Activated CD8-positive, alpha-beta T cell treated with anti-CD3 and anti-CD28 coated beads for 36 hours (primary cell): Measurements from ENCODE around the gene NFIL3. TPM values are rescaled to one million over a fixed set of nuclear protein-coding genes. Genes with fewer than 3 reads are reported as not detected.

Source experiments
- ATAC-seq: fragments of 200-7000 bp; cut with Tn5 transposase; one replicate; pipeline ENCODE4 v1.10.0; 2021; ENCODE audit warnings: mild to moderate bottlenecking, moderate library complexity
- CTCF ChIA-PET: fragments of 350-600 bp; sonication (Branson Sonifier 250); formaldehyde crosslinking; loops from one replicate; lab custom pipeline; 2021; ENCODE audit warnings: antibody characterized with exemption; lab: Charles Lee
- POLR2A ChIA-PET: fragments of 350-600 bp; sonication (Branson Sonifier 250); formaldehyde crosslinking; loops from one replicate; lab custom pipeline; 2021; ENCODE audit warnings: antibody characterized with exemption; lab: Charles Lee
- DNase-seq: peaks from one replicate; pipeline ENCODE4 v3.0.0-alpha.2; 2020
- H3K27ac Mint-ChIP-seq: one replicate; pipeline ENCODE4 v1.8.0; 2021; ENCODE audit warnings: mild to moderate bottlenecking, mixed read lengths
- H3K27me3 Mint-ChIP-seq: one replicate; pipeline ENCODE4 v1.8.0; 2021; ENCODE audit warnings: mixed read lengths
- H3K36me3 Mint-ChIP-seq: one replicate; pipeline ENCODE4 v1.8.0; 2021; ENCODE audit warnings: low read depth, mixed read lengths
- H3K4me1 Mint-ChIP-seq: one replicate; pipeline ENCODE4 v1.8.0; 2021; ENCODE audit warnings: low read depth, mixed read lengths
- H3K4me3 Mint-ChIP-seq: one replicate; pipeline ENCODE4 v1.8.0; 2021; ENCODE audit warnings: mild to moderate bottlenecking, moderate library complexity, mixed read lengths
- H3K9me3 Mint-ChIP-seq: one replicate; pipeline ENCODE4 v1.8.0; 2021; ENCODE audit warnings: mixed read lengths
- CTCF ChIP-seq: fragments of 200-600 bp; IDR thresholded peaks from one replicate; pipeline ENCODE4 v1.8.0; 2022; ENCODE audit warnings: antibody characterized with exemption, mild to moderate bottlenecking
- intact Hi-C: fragments of 100-400 bp; cut with micrococcal nuclease; formaldehyde crosslinking; loops from one replicate; pipeline ENCODE4 v1.10.0; 2022
- total RNA-seq, 2 experiments: library from RNA; stranded (reverse); gene quantifications; one replicate each; pipeline ENCODE4 v1.2.3, GENCODE V29; 2021

The NFIL3 gene
- total RNA-seq, 2 experiments from 2014 or later = 76.2 to 78.3 TPM

GRCh38 chr9:91362051-91362611 lies 61.5 kb downstream of the NFIL3 start:
- Mint-ChIP-seq H3K36me3 (peaks cover 34% of the 10 kb centered on the region), H3K4me1 (peaks cover 40% of the 10 kb centered on the region), H3K9me3 (no peaks in the 10 kb centered on the region), H3K4me3 (peak overlapping the region; percentile 89), H3K27ac (peak overlapping the region; percentile 85), H3K27me3 (no peaks in the 10 kb centered on the region)
- ChIA-PET CTCF (interaction anchor here (1.6 to 5.7 kb wide), 2 partner anchors 9 to 63 kb away, joined by 4 to 32 read pairs; partner anchors contain the start of gene NFIL3), POLR2A (interaction anchor here (0.6 to 5.4 kb wide), 9 partner anchors 11 to 154 kb away, joined by 3 to 28 read pairs (median 4); no protein-coding TSS in a partner anchor)
- intact Hi-C loops = no loop called here
- DNase-seq (no peak), ATAC-seq (no peak)
- no peak for TF ChIP-seq CTCF

GRCh38 chr9:91361291-91362050 lies 62.2 kb downstream of the NFIL3 start, which contains the start of gene AUH:
TSS of gene AUH (minus strand) at chr9:91361918. CDS start at chr9:91361889, 29 bp downstream.
- ChIA-PET POLR2A (interaction anchor here (0.6 to 5.4 kb wide), 14 partner anchors 8 to 261 kb away, joined by 3 to 32 read pairs (median 5); partner anchors contain the start of gene NFIL3), CTCF (interaction anchor here (0.9 to 5.7 kb wide), 4 partner anchors 8 to 446 kb away, joined by 4 to 32 read pairs (median 4); partner anchors contain the start of gene NFIL3)
- DNase-seq (peak; percentile 87), ATAC-seq (peak; percentile 92)
- intact Hi-C loops = no loop called here
- H3K27me3 Mint-ChIP-seq = no peaks in the 10 kb centered on the region
- peaks cover 45% of the 10 kb centered on the region for H3K4me1 Mint-ChIP-seq
- H3K36me3 Mint-ChIP-seq = peaks cover 40% of the 10 kb centered on the region
- H3K27ac Mint-ChIP-seq = peak within 1 kb of the TSS; percentile 87
- TF ChIP-seq CTCF = no peak
- H3K4me3 Mint-ChIP-seq = peak within 1 kb of the TSS; percentile 89
- H3K9me3 Mint-ChIP-seq = no peaks in the 10 kb centered on the region

GRCh38 chr9:91360551-91361290 lies 62.9 kb downstream of the NFIL3 start:
- peaks cover 51% of the 10 kb centered on the region for H3K4me1 Mint-ChIP-seq
- DNase-seq (no peak), ATAC-seq (no peak)
- H3K36me3 Mint-ChIP-seq = peaks cover 45% of the 10 kb centered on the region
- CTCF ChIA-PET = interaction anchor here (0.9 to 5.7 kb wide), 6 partner anchors 7 to 446 kb away, joined by 4 to 32 read pairs (median 5); partner anchors contain the start of gene NFIL3
- intact Hi-C loops = no loop called here
- H3K4me3 Mint-ChIP-seq = peak overlapping the region; percentile 89
- H3K9me3 Mint-ChIP-seq = no peaks in the 10 kb centered on the region
- peak overlapping the region; percentile 87 for H3K27ac Mint-ChIP-seq
- no peaks in the 10 kb centered on the region for H3K27me3 Mint-ChIP-seq
- POLR2A ChIA-PET = interaction anchor here (0.5 to 5.4 kb wide), 17 partner anchors 9 to 260 kb away, joined by 3 to 32 read pairs (median 3); partner anchors contain the start of gene NFIL3
- TF ChIP-seq CTCF = no peak

GRCh38 chr9:91359734-91360470 lies 63.7 kb downstream of the NFIL3 start:
- peaks cover 52% of the 10 kb centered on the region for H3K36me3 Mint-ChIP-seq
- no peak for TF ChIP-seq CTCF
- H3K9me3 Mint-ChIP-seq = no peaks in the 10 kb centered on the region
- ChIA-PET POLR2A (interaction anchor here (0.9 to 5.4 kb wide), 12 partner anchors 10 to 213 kb away, joined by 3 to 32 read pairs (median 7); partner anchors contain the start of gene NFIL3), CTCF (interaction anchor here (1.2 to 5.7 kb wide), 7 partner anchors 9 to 326 kb away, joined by 4 to 32 read pairs (median 5); partner anchors contain the start of gene NFIL3)
- ATAC-seq = peak; percentile 31
- peak overlapping the region; percentile 87 for H3K27ac Mint-ChIP-seq
- DNase-seq = peak; percentile 45
- intact Hi-C loops = loop anchor here (5.0 to 10.0 kb wide), 4 partner anchors 57 to 325 kb away; no protein-coding TSS in a partner anchor
- peaks cover 57% of the 10 kb centered on the region for H3K4me1 Mint-ChIP-seq
- H3K27me3 Mint-ChIP-seq = no peaks in the 10 kb centered on the region
- peak overlapping the region; percentile 89 for H3K4me3 Mint-ChIP-seq
